ENCODE measurements around the gene LDLRAD4.

GRCh38 chr18:13521418-13521817, 302.9 kb downstream of the LDLRAD4 start:
- TF ChIP-seq POLR2A (IDR thresholded peaks at IDR 0.05; ENCODE audit: low read depth, low read length): no peak
- TF ChIP-seq POLR2AphosphoS5 (IDR thresholded peaks at IDR 0.05; ENCODE audit: low read depth, low read length): no peak
- TF ChIP-seq TAF1 (IDR thresholded peaks at IDR 0.05; ENCODE audit: low read depth, low read length): no peak

Data from GM12891 (cell line).